ENCODE data around the gene RNF149. TPM values are rescaled to one million over a fixed set of nuclear protein-coding genes. Genes with fewer than 3 reads are reported as not detected.

The RNF149 gene
- total and polyA plus RNA-seq, 2 donors (not counting 3 experiments of a cell fraction or from before 2014, with no cell fraction given): 31.3 to 66.6 TPM

GRCh38 chr2:101262142-101262541 lies 46.4 kb downstream of the RNF149 start:
- Histone ChIP-seq H3K4me2 (ENCODE audit: insufficient read depth, low read length) (no peak overlapping the region), H3K4me1 (ENCODE audit: control insufficient read depth, extremely low read depth, insufficient read depth, low read length) (no peaks in the 10 kb centered on the region), H3K9ac (replicated peaks; ENCODE audit: extremely low read depth, insufficient read depth, low read length) (no peak overlapping the region), H3K36me3 (ENCODE audit: control insufficient read depth in 2 of 2, extremely low read depth in 1 of 2, insufficient read depth in 2 of 2, low read length in 2 of 2) (peaks cover 4 to 8% of the 10 kb centered on the region in 2 experiments), H4K20me1 (replicated peaks; ENCODE audit: control insufficient read depth, extremely low read depth, insufficient read depth, low read length) (no peaks in the 10 kb centered on the region), H3K9me1 (replicated peaks; ENCODE audit: control insufficient read depth, extremely low read depth, insufficient read depth, low read length) (no peaks in the 10 kb centered on the region), H2AFZ (ENCODE audit: low read depth, low read length) (no peak overlapping the region), H3K27ac (ENCODE audit: insufficient read depth, low read depth, low read length) (no peak overlapping the region), H3K79me2 (ENCODE audit: control insufficient read depth, insufficient read depth, low read length) (peaks cover 14% of the 10 kb centered on the region), H3K4me3 (replicated peaks in 1 of 3; ENCODE audit: insufficient read depth in 1 of 3, low read depth in 1 of 3, low read length in 3 of 3) (no peak overlapping the region), H3K27me3 (ENCODE audit: control insufficient read depth in 2 of 2, insufficient read depth in 2 of 2, low read length in 2 of 2) (no peaks in the 10 kb centered on the region), H3K9me3 (replicated peaks; ENCODE audit: control insufficient read depth, insufficient read depth, low read length) (no peaks in the 10 kb centered on the region)
- intact Hi-C loops (cut with micrococcal nuclease): no loop called here
- POLR2A ChIA-PET: no interaction called here
- FAIRE-seq (no peak), DNase-seq (ENCODE audit: low read depth, low spot score) (no peak)
- BruUV-seq (replicated peaks): no TSS peak
- dilution Hi-C loops (cut with MboI; ENCODE audit: extremely low pct_ligation_motif_present, low sequenced_read_pairs): no loop called here
- TF ChIP-seq POLR2A (IDR thresholded peaks at IDR 0.05; ENCODE audit: low read depth, low read length) (no peak), MAX (IDR thresholded peaks at IDR 0.05; ENCODE audit: insufficient read depth, insufficient read length) (no peak), JUN (IDR thresholded peaks at IDR 0.05; ENCODE audit: borderline replicate concordance, insufficient read depth, insufficient read length, low read depth) (no peak), FOS (IDR thresholded peaks at IDR 0.05; ENCODE audit: borderline replicate concordance, insufficient read depth, low read length) (no peak), MYC (IDR thresholded peaks at IDR 0.05; ENCODE audit: low read depth, low read length) (no peak), CTCF (IDR thresholded peaks at IDR 0.05; ENCODE audit: extremely low read depth in 1 of 2, insufficient read depth in 1 of 2, low read depth in 1 of 2, low read length in 2 of 2) (no peak), POLR2AphosphoS5 (IDR thresholded peaks at IDR 0.05; ENCODE audit: insufficient read depth, low read depth, low read length) (no peak), GATA2 (IDR thresholded peaks at IDR 0.05; ENCODE audit: insufficient read depth, insufficient read length, low read depth, low read length) (no peak), EZH2 (IDR thresholded peaks at IDR 0.05; ENCODE audit: borderline replicate concordance, low read depth, low read length, severe bottlenecking) (no peak)
- CTCF ChIA-PET: interaction anchor here (1.1 kb wide), 1 partner anchor 21 kb away, joined by 3 read pairs; no protein-coding TSS in a partner anchor

All from endothelial cell of umbilical vein (primary cell).